Breast epithelium (tissue), 4 donors: ENCODE data around the gene LRG1. TPM values are rescaled to one million over a fixed set of nuclear protein-coding genes. Genes with fewer than 3 reads are reported as not detected.

ENCODE experiments used
- DNase-seq, 2 donors: peaks; one replicate each; pipeline ENCODE4 v3.0.0-alpha.2; 2019; ENCODE audit warnings: low spot score in 2 of 2
- H3K27ac ChIP-seq, 2 donors: fragments of 200-600 bp; sonication (generic) in 1 of 2; one replicate each; pipeline ENCODE4 v1.5.1; 2016 to 2019; ENCODE audit warnings: mild to moderate bottlenecking in 1 of 2
- H3K27me3 ChIP-seq, 2 donors: fragments of 200-600 bp; sonication (generic) in 1 of 2; one replicate each; pipeline versions ENCODE4 v1.5.1 to v1.6.0; 2017 to 2019; ENCODE audit warnings: control low read depth in 1 of 2, mild to moderate bottlenecking in 1 of 2
- H3K36me3 ChIP-seq: fragments of 200-600 bp; one replicate; pipeline ENCODE4 v1.5.1; 2019
- H3K4me1 ChIP-seq, 2 donors: fragments of 200-600 bp; sonication (generic); one replicate each; pipeline ENCODE4 v1.5.1; 2016 to 2019; ENCODE audit warnings: control low read depth in 1 of 2
- H3K4me3 ChIP-seq, 3 donors: fragments of 200-600 bp; sonication (generic); 1 replicate in 2 of 3; 2 replicates in 1 of 3; pipeline ENCODE4 v1.5.1; 2016 to 2019; ENCODE audit warnings: mild to moderate bottlenecking in 3 of 3, moderate library complexity in 2 of 3
- H3K9me3 ChIP-seq, 2 donors: fragments of 200-600 bp; sonication (generic) in 1 of 2; one replicate each; pipeline ENCODE4 v1.5.1; 2016 to 2019; ENCODE audit warnings: control low read depth in 1 of 2
- POLR2A ChIP-seq: fragments of 450-650 bp; IDR thresholded peaks from one replicate; pipeline ENCODE4 v1.6.1; 2016; ENCODE audit warnings: antibody characterized with exemption, mild to moderate bottlenecking, moderate library complexity
- POLR2AphosphoS5 ChIP-seq, 3 donors: sonication (generic); formaldehyde crosslinking; IDR thresholded peaks; one replicate each; pipeline ENCODE4 v1.6.1; 2017; ENCODE audit warnings: antibody characterized with exemption in 3 of 3
- intact Hi-C: fragments of 100-400 bp; cut with DNase I; formaldehyde crosslinking; loops from one replicate; pipeline ENCODE4 v1.15.1; 2023; ENCODE audit warnings: low total_unique reads
- total RNA-seq, 3 donors: library from RNA; depleted of rRNA; stranded (reverse); fragments of >200 nt; gene quantifications; one replicate each; pipeline ENCODE4 v1.1.0, GENCODE V29; 2016
- TF ChIP-seq, protein P1 (sequence below), 3 donors: fragments of 450-650 bp; IDR thresholded peaks; one replicate each; pipeline ENCODE4 v1.5.1; 2016 to 2017; ENCODE audit warnings: antibody characterized with exemption in 3 of 3, mild to moderate bottlenecking in 3 of 3, moderate library complexity in 3 of 3

The LRG1 gene
- total RNA-seq, 3 donors from 2014 or later: 0.64 to 14.7 (median 5.7) TPM

DNA sequence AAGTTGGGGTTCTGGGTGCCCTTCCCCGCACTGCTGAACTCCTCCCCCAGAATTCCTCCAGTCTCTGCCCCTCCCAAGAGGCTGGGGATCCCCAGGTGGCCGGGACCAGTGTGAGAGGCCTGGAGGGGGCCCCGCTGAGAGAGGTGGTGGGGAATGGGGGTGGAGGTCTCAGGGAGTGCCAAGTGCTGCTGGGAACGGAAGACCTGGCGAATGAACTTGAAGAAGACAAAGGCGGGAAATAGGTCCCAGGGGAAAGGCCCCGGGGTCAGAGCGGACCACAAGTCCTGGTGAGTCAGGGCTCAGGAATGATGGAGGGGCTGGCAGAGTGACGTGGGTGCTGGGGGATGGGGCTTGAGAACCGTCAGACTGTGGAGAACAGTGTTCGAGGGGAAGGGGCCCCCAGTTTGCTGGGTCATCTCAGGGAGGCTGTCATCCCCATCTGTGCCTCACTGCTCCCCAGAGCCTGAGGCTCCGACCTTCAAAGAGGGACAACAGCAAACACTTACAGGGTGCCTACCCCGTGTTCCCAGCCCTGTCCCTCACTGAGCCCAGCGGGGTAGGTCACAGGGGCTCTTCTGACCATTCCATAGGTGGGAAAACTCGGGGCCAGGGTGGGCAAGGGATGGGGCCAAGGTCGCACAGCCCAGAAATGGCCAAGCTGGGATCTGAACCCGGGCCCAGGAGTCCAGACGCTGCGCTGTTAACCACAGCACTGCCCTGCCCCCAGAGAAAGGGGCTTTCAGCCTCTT is 35.6 kb upstream of the LRG1 start:
- Histone ChIP-seq H3K27ac (peak overlapping the region; percentile 60 to 80), H3K36me3 (no peaks in the 10 kb centered on the region), H3K27me3 (peaks cover 3 to 44% of the 10 kb centered on the region in 2 donors), H3K9me3 (no peaks in the 10 kb centered on the region), H3K4me1 (no peaks in the 10 kb centered on the region), H3K4me3 (peak overlapping the region in 1 of 3 donors; percentile 43)
- DNase-seq: peak in 1 of 2 donors; percentile 28
- intact Hi-C loops: no loop called here
- TF ChIP-seq, protein P1, sequence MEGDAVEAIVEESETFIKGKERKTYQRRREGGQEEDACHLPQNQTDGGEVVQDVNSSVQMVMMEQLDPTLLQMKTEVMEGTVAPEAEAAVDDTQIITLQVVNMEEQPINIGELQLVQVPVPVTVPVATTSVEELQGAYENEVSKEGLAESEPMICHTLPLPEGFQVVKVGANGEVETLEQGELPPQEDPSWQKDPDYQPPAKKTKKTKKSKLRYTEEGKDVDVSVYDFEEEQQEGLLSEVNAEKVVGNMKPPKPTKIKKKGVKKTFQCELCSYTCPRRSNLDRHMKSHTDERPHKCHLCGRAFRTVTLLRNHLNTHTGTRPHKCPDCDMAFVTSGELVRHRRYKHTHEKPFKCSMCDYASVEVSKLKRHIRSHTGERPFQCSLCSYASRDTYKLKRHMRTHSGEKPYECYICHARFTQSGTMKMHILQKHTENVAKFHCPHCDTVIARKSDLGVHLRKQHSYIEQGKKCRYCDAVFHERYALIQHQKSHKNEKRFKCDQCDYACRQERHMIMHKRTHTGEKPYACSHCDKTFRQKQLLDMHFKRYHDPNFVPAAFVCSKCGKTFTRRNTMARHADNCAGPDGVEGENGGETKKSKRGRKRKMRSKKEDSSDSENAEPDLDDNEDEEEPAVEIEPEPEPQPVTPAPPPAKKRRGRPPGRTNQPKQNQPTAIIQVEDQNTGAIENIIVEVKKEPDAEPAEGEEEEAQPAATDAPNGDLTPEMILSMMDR (IDR thresholded peaks at IDR 0.05): no peak
- peak; percentile 50 to 93 (median 79) for TF ChIP-seq POLR2AphosphoS5 (IDR thresholded peaks at IDR 0.05)
- TF ChIP-seq POLR2A: no peak

DNA sequence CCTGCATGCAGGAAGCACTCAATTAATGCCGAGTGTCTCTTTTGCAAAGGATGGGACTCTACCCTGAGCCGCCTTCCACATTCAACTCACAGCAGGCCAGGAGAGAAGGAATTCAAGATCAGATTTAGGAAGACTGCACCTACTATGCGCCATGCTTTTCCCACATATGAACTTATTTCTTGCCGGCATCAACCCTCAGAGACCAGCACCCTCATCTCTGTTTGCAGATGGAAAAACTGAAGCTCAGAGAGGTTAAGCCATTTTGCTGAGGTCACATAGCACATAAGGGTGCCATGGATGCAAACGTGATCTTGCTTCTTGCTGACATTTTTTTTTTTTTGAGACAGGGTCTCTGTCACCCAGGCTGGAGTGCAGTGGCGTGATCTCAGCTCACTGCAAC is 33.8 kb upstream of the LRG1 start:
- intact Hi-C loops: no loop called here
- H3K27ac ChIP-seq: no peak overlapping the region
- no peaks in the 10 kb centered on the region for H3K36me3 ChIP-seq
- peaks cover 0 to 27% of the 10 kb centered on the region in 2 donors for H3K27me3 ChIP-seq
- H3K4me3 ChIP-seq: no peak overlapping the region
- TF ChIP-seq, protein P1 (IDR thresholded peaks at IDR 0.05): no peak
- H3K4me1 ChIP-seq: no peaks in the 10 kb centered on the region
- no peaks in the 10 kb centered on the region for H3K9me3 ChIP-seq
- no peak for DNase-seq

DNA sequence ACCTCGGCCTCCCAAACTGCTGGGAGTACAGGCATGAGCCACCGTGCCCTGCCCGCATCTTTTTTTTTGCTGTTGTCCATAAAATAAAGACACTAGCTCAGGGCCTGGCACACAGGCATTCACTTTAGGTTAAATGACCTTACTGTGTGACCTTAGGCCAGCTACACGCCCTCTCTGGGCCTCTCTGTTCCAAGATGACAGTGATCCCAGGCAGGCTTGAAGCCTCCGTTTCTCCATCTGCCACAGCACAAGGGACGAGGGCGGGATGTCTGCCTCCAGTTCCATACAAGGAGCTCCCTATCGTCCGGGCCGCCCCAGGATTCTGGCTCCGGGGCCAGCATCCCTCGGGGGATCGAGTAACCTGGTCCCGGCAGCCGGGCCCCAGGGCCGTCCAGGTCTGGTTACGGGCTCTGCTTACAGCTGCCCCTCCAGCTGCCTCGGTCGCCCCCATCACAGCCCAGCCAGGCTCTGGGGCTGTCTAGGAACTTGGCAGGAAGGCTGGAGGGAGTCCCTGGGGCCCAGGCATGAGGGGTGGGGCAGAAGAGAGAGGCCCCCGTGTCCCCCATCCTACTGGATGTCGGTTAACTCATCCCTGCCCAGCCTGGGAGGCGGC is 31.6 kb upstream of the LRG1 start:
- no peaks in the 10 kb centered on the region for H3K9me3 ChIP-seq
- no peaks in the 10 kb centered on the region for H3K36me3 ChIP-seq
- no peaks in the 10 kb centered on the region for H3K4me1 ChIP-seq
- peaks cover 0 to 24% of the 10 kb centered on the region in 2 donors for H3K27me3 ChIP-seq
- no peak overlapping the region for H3K4me3 ChIP-seq
- TF ChIP-seq POLR2A (no peak), POLR2AphosphoS5 (IDR thresholded peaks at IDR 0.05) (no peak)
- TF ChIP-seq, protein P1 (IDR thresholded peaks at IDR 0.05): no peak
- no peak for DNase-seq
- no peak overlapping the region for H3K27ac ChIP-seq
- intact Hi-C loops: no loop called here

DNA sequence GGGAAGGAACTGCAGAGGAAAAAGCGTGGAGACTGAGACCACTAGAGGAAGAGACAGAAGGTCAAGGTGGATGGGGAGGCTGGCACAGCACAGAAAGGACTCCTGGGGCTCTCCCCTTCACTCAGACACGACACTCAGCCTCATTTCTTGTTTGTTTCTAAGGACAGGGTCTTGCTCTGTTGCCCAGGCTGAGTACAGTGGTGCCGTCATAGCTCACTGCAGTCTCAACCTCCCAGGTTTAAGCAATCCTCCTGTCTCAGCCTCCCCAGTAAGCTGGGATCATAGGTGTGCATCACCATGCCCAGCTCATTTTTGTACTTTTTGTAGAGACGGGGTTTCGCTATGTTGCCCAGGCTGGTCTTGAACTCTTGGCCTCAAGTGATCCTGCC is 31.1 kb upstream of the LRG1 start:
- TF ChIP-seq, protein P1 (IDR thresholded peaks at IDR 0.05): no peak
- TF ChIP-seq POLR2AphosphoS5 (IDR thresholded peaks at IDR 0.05): no peak
- TF ChIP-seq POLR2A: no peak
- peaks cover 0 to 20% of the 10 kb centered on the region in 2 donors for H3K27me3 ChIP-seq
- H3K36me3 ChIP-seq: no peaks in the 10 kb centered on the region
- no peak overlapping the region for H3K27ac ChIP-seq
- no peak overlapping the region for H3K4me3 ChIP-seq
- DNase-seq: no peak
- no peaks in the 10 kb centered on the region for H3K9me3 ChIP-seq
- intact Hi-C loops: no loop called here
- H3K4me1 ChIP-seq: no peaks in the 10 kb centered on the region

DNA sequence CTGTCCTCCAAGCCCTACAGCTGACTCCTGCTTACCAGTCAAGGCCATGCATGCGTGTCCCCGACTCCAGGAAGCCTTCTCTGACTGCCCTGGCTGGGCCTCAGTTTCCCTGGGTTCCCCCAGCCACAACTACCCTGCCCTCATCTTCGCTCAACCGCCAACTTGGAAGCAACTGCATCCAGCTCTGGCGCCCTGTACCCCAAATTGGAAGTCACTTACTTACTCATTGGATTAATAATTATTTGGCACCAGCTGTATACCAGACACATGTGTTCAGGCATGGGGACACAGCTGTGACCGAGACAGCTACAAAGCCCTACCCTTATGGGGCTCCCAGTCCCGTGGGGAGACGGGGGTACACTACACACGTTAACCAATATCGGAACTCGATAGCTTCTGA is 30.6 kb upstream of the LRG1 start:
- no peak for TF ChIP-seq POLR2AphosphoS5 (IDR thresholded peaks at IDR 0.05)
- TF ChIP-seq, protein P1 (IDR thresholded peaks at IDR 0.05): no peak
- no peak for TF ChIP-seq POLR2A
- intact Hi-C loops: no loop called here
- H3K27ac ChIP-seq: no peak overlapping the region
- H3K4me1 ChIP-seq: no peaks in the 10 kb centered on the region
- no peak for DNase-seq
- H3K36me3 ChIP-seq: no peaks in the 10 kb centered on the region
- peaks cover 0 to 15% of the 10 kb centered on the region in 2 donors for H3K27me3 ChIP-seq
- no peak overlapping the region for H3K4me3 ChIP-seq
- H3K9me3 ChIP-seq: no peaks in the 10 kb centered on the region
